ENCODE measurements around the gene LRRN3. TPM values are rescaled to one million over a fixed set of nuclear protein-coding genes. Genes with fewer than 3 reads are reported as not detected.

The LRRN3 gene
- total RNA-seq, 4 donors from 2014 or later, result 0.39 to 1.3 (median 0.61) TPM

- no peaks in the 10 kb centered on the region for H3K27me3 ChIP-seq
- H3K4me1 ChIP-seq, result no peaks in the 10 kb centered on the region
- H3K27ac ChIP-seq (replicated peaks in 1 of 4), result no peak overlapping the region
- TF ChIP-seq CTCF (IDR thresholded peaks at IDR 0.05), result no peak
- no peak for TF ChIP-seq EP300 (IDR thresholded peaks at IDR 0.05)
- no peak for TF ChIP-seq POLR2A (IDR thresholded peaks at IDR 0.05; ENCODE audit: low read depth)
- no peak for TF ChIP-seq POLR2AphosphoS5 (IDR thresholded peaks at IDR 0.05)
- no peaks in the 10 kb centered on the region for H3K36me3 ChIP-seq
- no peak for DNase-seq (ENCODE audit: extremely low spot score)
- 97% methylated on average over 1 of the region's 1 CpG for WGBS
- intact Hi-C loops (cut with DNase I), result loop anchor here (10.0 kb wide), 1 partner anchor 654 kb away; no protein-coding TSS in a partner anchor
- H3K4me3 ChIP-seq, result no peak overlapping the region
- no peaks in the 10 kb centered on the region for H3K9me3 ChIP-seq
Measured at GRCh38 chr7:111080495-111081105, 10.3 kb upstream of the LRRN3 start.

- no peaks in the 10 kb centered on the region for H3K9me3 ChIP-seq
- no peak for TF ChIP-seq EP300 (IDR thresholded peaks at IDR 0.05)
- TF ChIP-seq CTCF (IDR thresholded peaks at IDR 0.05), result no peak
- no peak for TF ChIP-seq POLR2AphosphoS5 (IDR thresholded peaks at IDR 0.05)
- no peak for TF ChIP-seq POLR2A (IDR thresholded peaks at IDR 0.05; ENCODE audit: low read depth)
- no peak overlapping the region for H3K27ac ChIP-seq (replicated peaks in 1 of 4)
- DNase-seq (ENCODE audit: extremely low spot score), result no peak
- no peaks in the 10 kb centered on the region for H3K27me3 ChIP-seq
- intact Hi-C loops (cut with DNase I), result loop anchor here (10.0 kb wide), 1 partner anchor 653 kb away; no protein-coding TSS in a partner anchor
- no peaks in the 10 kb centered on the region for H3K36me3 ChIP-seq
- H3K4me1 ChIP-seq, result no peaks in the 10 kb centered on the region
- WGBS, result 91% methylated on average over 4 of the region's 4 CpGs
- no peak overlapping the region for H3K4me3 ChIP-seq
Measured at GRCh38 chr7:111081546-111082267, 9.2 kb upstream of the LRRN3 start.

- no peaks in the 10 kb centered on the region for H3K4me1 ChIP-seq
- no peak overlapping the region for H3K27ac ChIP-seq (replicated peaks in 1 of 4)
- no peaks in the 10 kb centered on the region for H3K36me3 ChIP-seq
- no peak overlapping the region for H3K4me3 ChIP-seq
- intact Hi-C loops (cut with DNase I), result loop anchor here (10.0 kb wide), 1 partner anchor 652 kb away; no protein-coding TSS in a partner anchor
- H3K27me3 ChIP-seq, result no peaks in the 10 kb centered on the region
- WGBS, result 56% methylated on average over 4 of the region's 4 CpGs
- no peaks in the 10 kb centered on the region for H3K9me3 ChIP-seq
- no peak for TF ChIP-seq EP300 (IDR thresholded peaks at IDR 0.05)
- TF ChIP-seq POLR2A (IDR thresholded peaks at IDR 0.05; ENCODE audit: low read depth), result no peak
- no peak for TF ChIP-seq CTCF (IDR thresholded peaks at IDR 0.05)
- no peak for TF ChIP-seq POLR2AphosphoS5 (IDR thresholded peaks at IDR 0.05)
- no peak for DNase-seq (ENCODE audit: extremely low spot score)
Measured at GRCh38 chr7:111082351-111082750, 8.6 kb upstream of the LRRN3 start.

- intact Hi-C loops (cut with DNase I), result loop anchor here (10.0 kb wide), 1 partner anchor 651 kb away; no protein-coding TSS in a partner anchor
- Histone ChIP-seq H3K36me3 (no peaks in the 10 kb centered on the region), H3K27me3 (no peaks in the 10 kb centered on the region), H3K4me1 (no peaks in the 10 kb centered on the region), H3K27ac (replicated peaks in 1 of 4) (no peak overlapping the region), H3K4me3 (no peak overlapping the region), H3K9me3 (no peaks in the 10 kb centered on the region)
- WGBS, result 79% methylated on average over 5 of the region's 5 CpGs
- no peak for DNase-seq (ENCODE audit: extremely low spot score)
- TF ChIP-seq CTCF (IDR thresholded peaks at IDR 0.05), result no peak
- no peak for TF ChIP-seq POLR2AphosphoS5 (IDR thresholded peaks at IDR 0.05)
- no peak for TF ChIP-seq EP300 (IDR thresholded peaks at IDR 0.05)
- no peak for TF ChIP-seq POLR2A (IDR thresholded peaks at IDR 0.05; ENCODE audit: low read depth)
Measured at GRCh38 chr7:111083413-111083812, 7.5 kb upstream of the LRRN3 start.

Data from esophagus muscularis mucosa (tissue), 4 donors.